Kidney (tissue), 14 donors: Measurements from ENCODE around the gene TUBA4A. TPM values are rescaled to one million over a fixed set of nuclear protein-coding genes. Genes with fewer than 3 reads are reported as not detected.

Experiments used
- DNase-seq, 5 donors: peaks; one replicate each; pipeline ENCODE4 v3.0.0-alpha.2; 2013 to 2020
- FAIRE-seq: peaks from 2 replicates; lab custom pipeline; 2012; peaks lifted over from hg19 to GRCh38; lab: Jason Lieb, UNC
- H3K27ac ChIP-seq, 2 donors: one replicate each; pipeline ENCODE4 v1.7.0; 2013; ENCODE audit warnings: low read depth in 2 of 2, low read length in 2 of 2, inconsistent platforms in 1 of 2
- H3K27me3 ChIP-seq: one replicate; pipeline ENCODE4 v1.7.1; 2013; ENCODE audit warnings: low read length, inconsistent platforms; ENCODE audit not compliant: control insufficient read depth, insufficient read depth
- H3K36me3 ChIP-seq, 3 donors: one replicate each; pipeline versions ENCODE4 v1.7.0 to v1.7.1; 2013; ENCODE audit warnings: low read length in 3 of 3, control low read depth in 1 of 3, inconsistent platforms in 1 of 3; ENCODE audit not compliant: insufficient read depth in 3 of 3, control insufficient read depth in 2 of 3
- H3K4me1 ChIP-seq, 3 donors: one replicate each; pipeline versions ENCODE4 v1.7.0 to v1.7.1; 2013; ENCODE audit warnings: low read length in 3 of 3, inconsistent platforms in 1 of 3, low read depth in 1 of 3; ENCODE audit not compliant: control insufficient read depth in 2 of 3, insufficient read depth in 2 of 3
- H3K4me3 ChIP-seq, 3 donors: one replicate each; pipeline versions ENCODE4 v1.7.0 to v1.8.1; 2013; ENCODE audit warnings: low read length in 3 of 3, control low read depth in 1 of 3, inconsistent platforms in 1 of 3
- H3K9ac ChIP-seq, 3 donors: one replicate each; pipeline versions ENCODE4 v1.7.0 to v1.7.1; 2013; ENCODE audit warnings: low read length in 3 of 3, control low read depth in 1 of 3, inconsistent platforms in 1 of 3
- H3K9me3 ChIP-seq, 3 donors: one replicate each; pipeline versions ENCODE4 v1.7.0 to v1.7.1; 2013; ENCODE audit warnings: low read length in 3 of 3, control low read depth in 1 of 3, inconsistent platforms in 1 of 3; ENCODE audit not compliant: control insufficient read depth in 2 of 3, insufficient read depth in 1 of 3
- CTCF ChIP-seq: IDR thresholded peaks from 3 replicates; pipeline ENCODE4 v1.5.1; 2012; ENCODE audit warnings: mild to moderate bottlenecking, moderate library complexity, borderline replicate concordance; ENCODE audit not compliant: insufficient read depth; ENCODE audit errors: extremely low read depth
- intact Hi-C: fragments of 100-400 bp; cut with DNase I; formaldehyde crosslinking; loops from one replicate; pipeline ENCODE4 v1.11.1; 2022
- polyA plus RNA-seq: library from polyadenylated mRNA; stranded (reverse); fragments of 350-450 nt; fragmentation: Illumina TruSeq; extraction: RNeasy Lipid Tissue Mini Kit (QIAGEN cat#74804); gene quantifications from one replicate; pipeline ENCODE4 v1.2.3, GENCODE V29; 2014; ENCODE audit warnings: low read depth, low replicate concordance; ENCODE audit not compliant: insufficient read depth
- total RNA-seq: library from RNA; stranded (reverse); fragmentation: NEBNext Ultra II Directional; extraction: Animal tissue kit (Norgen Biotek cat#: 25700); gene quantifications from one replicate; pipeline ENCODE4 v1.2.1, GENCODE V29; 2021
- donor health status: control.
- donor health status: control.
- donor health status: control.
- donor health status: control.
- donor health status: control.
- donor health status: DM: yes; HTN: yes; CAD: no.
- donor health status: Normal renal cell carcinoma (clear cell type).

The TUBA4A gene
- total and polyA plus RNA-seq, 2 donors from 2014 or later = 49.4 to 156 TPM

GRCh38 chr2:219229305-219230058 lies 24.2 kb downstream of the TUBA4A start, which contains the start of the genes ANKZF1 and ATG9A:
Gene ANKZF1 (plus strand): TSS chr2:219229806. CDS start chr2:219230258, 452 bp downstream.
Gene ATG9A (minus strand): TSS chr2:219229636. CDS start chr2:219228024, 1,612 bp downstream.
- peak within 1 kb of the TSS; percentile 95 to 100 (median 99) for H3K9ac ChIP-seq
- peaks cover 17 to 46% (median 26%) of the 10 kb centered on the region in 3 donors for H3K36me3 ChIP-seq
- intact Hi-C loops = no loop called here
- peak within 1 kb of the TSS; percentile 91 to 96 for H3K27ac ChIP-seq
- FAIRE-seq (peak; percentile 89), DNase-seq (peak; percentile 99 to 100 (median 99))
- TF ChIP-seq CTCF = peak; percentile 5
- no peaks in the 10 kb centered on the region for H3K9me3 ChIP-seq
- H3K27me3 ChIP-seq = no peaks in the 10 kb centered on the region
- H3K4me3 ChIP-seq = peak within 1 kb of the TSS; percentile 97 to 98 (median 97)
- H3K4me1 ChIP-seq = peaks cover 0 to 17% (median 11%) of the 10 kb centered on the region in 3 donors

- Histone ChIP-seq H3K4me1 (peaks cover 0 to 17% (median 11%) of the 10 kb centered on the region in 3 donors), H3K4me3 (peak overlapping the region; percentile 58 to 98 (median 75)), H3K36me3 (peaks cover 14 to 46% (median 28%) of the 10 kb centered on the region in 3 donors), H3K27ac (peak overlapping the region; percentile 91 to 96), H3K27me3 (no peaks in the 10 kb centered on the region), H3K9me3 (no peaks in the 10 kb centered on the region), H3K9ac (peak overlapping the region; percentile 9 to 100 (median 99))
- DNase-seq (peak in 1 of 5 donors; percentile 89), FAIRE-seq (no peak)
- no peak for TF ChIP-seq CTCF
- intact Hi-C loops = no loop called here
These were observed 24.8 kb downstream of the TUBA4A start for GRCh38 chr2:219228911-219229304.

GRCh38 chr2:219228041-219228910 lies 25.4 kb downstream of the TUBA4A start:
- Histone ChIP-seq H3K9ac (peak overlapping the region; percentile 9 to 100 (median 99)), H3K36me3 (peaks cover 18 to 46% (median 34%) of the 10 kb centered on the region in 3 donors)
- DNase-seq = no peak

More at GRCh38 chr2:219228041-219228910, 25.4 kb downstream of the TUBA4A start:
- no peaks in the 10 kb centered on the region for H3K9me3 ChIP-seq
- H3K27ac ChIP-seq = peak overlapping the region in 1 of 2 donors; percentile 91
- FAIRE-seq = no peak
- TF ChIP-seq CTCF = no peak
- peaks cover 0 to 17% (median 11%) of the 10 kb centered on the region in 3 donors for H3K4me1 ChIP-seq
- peak overlapping the region; percentile 58 to 98 (median 75) for H3K4me3 ChIP-seq
- no peaks in the 10 kb centered on the region for H3K27me3 ChIP-seq
- intact Hi-C loops = no loop called here
